ENCODE data around the gene NCK1. TPM values are rescaled to one million over a fixed set of nuclear protein-coding genes. Genes with fewer than 3 reads are reported as not detected.
A peak's percentile ranks its signal among the peaks of the same experiment; 100 is the strongest.

NCK1 gene
- total and polyA plus RNA-seq, 9 of the 15 experiments (the other 6 are each of a cell fraction or from before 2014, with no cell fraction given) = 17.3 to 30.5 (median 25.0) TPM

GRCh38 chr3:136862617-136863322 is 762 bp downstream of the NCK1 start (continued):
- TF ChIP-seq ZBTB33 (CRISPR knock-in tag; IDR thresholded peaks at IDR 0.05) (no peak), MLLT1 (IDR thresholded peaks at IDR 0.05) (no peak), TCF7 (IDR thresholded peaks at IDR 0.05; ENCODE audit: borderline replicate concordance) (peak; percentile 18; the same call in 1 of the 2 replicates), FOXJ3 (CRISPR knock-in tag; IDR thresholded peaks at IDR 0.05) (no peak), GATAD2B (IDR thresholded peaks at IDR 0.05; ENCODE audit: borderline replicate concordance) (no peak), UBTF (IDR thresholded peaks at IDR 0.05; ENCODE audit: borderline replicate concordance in 1 of 2, low read depth in 2 of 2, low read length in 2 of 2) (0 out of 4 replicates have a peak, but pooled peaks of 1 of the 2 experiments have one; percentile 48), PHB2 (IDR thresholded peaks at IDR 0.05; ENCODE audit: low read depth) (no peak), YY1 (IDR thresholded peaks at IDR 0.05; ENCODE audit: borderline replicate concordance in 1 of 3, control insufficient read depth in 1 of 3, extremely low read depth in 1 of 3, insufficient read depth in 3 of 3, insufficient read length in 1 of 3, insufficient replicate concordance in 2 of 3, low read depth in 1 of 3, low read length in 2 of 3) (peak in 2 of 3 experiments; percentile 38 to 39), CHAMP1 (IDR thresholded peaks at IDR 0.05) (no peak), SAP30 (IDR thresholded peaks at IDR 0.05; ENCODE audit: borderline replicate concordance, insufficient read depth, low read depth, low read length, poor library complexity, severe bottlenecking) (peak; percentile 12), RBM25 (IDR thresholded peaks at IDR 0.05; ENCODE audit: low read depth, low read length, severe bottlenecking) (no peak), TAF1 (IDR thresholded peaks at IDR 0.05; ENCODE audit: control insufficient read depth, extremely low read depth, insufficient read depth, low read length, severe bottlenecking) (peak; percentile 28), MYC (IDR thresholded peaks at IDR 0.05; ENCODE audit: low read depth, low read length) (no peak), MYC (CRISPR knock-in tag; IDR thresholded peaks at IDR 0.05; ENCODE audit: borderline replicate concordance, low read depth) (no peak), CEBPG (CRISPR knock-in tag; IDR thresholded peaks at IDR 0.05) (no peak), CEBPG (tag; conservative IDR thresholded peaks at IDR 0.05 in 1 of 2, IDR thresholded peaks at IDR 0.05 in 1 of 2) (no peak)
